Adipose tissue (tissue), 3 donors: Measurements from ENCODE around the gene ZDHHC24. TPM values are rescaled to one million over a fixed set of nuclear protein-coding genes. Genes with fewer than 3 reads are reported as not detected.

ENCODE experiments used
- H3K27ac ChIP-seq: one replicate; pipeline ENCODE4 v1.5.1; 2013; ENCODE audit warnings: low read depth, low read length
- WGBS, 3 donors: extraction: QIAGEN DNeasy Blood & Tissue Kit; methylation state at CpG; one replicate each; pipeline ENCODE4 v1.1.7; 2013; 5-methylcytosine and 5-hydroxymethylcytosine counted together
- polyA plus RNA-seq, 3 donors: library from polyadenylated mRNA; stranded (reverse); fragments of 200-250 nt; gene quantifications; one replicate each; pipeline ENCODE4 v1.2.3, GENCODE V29; 2013
- donor health status: healthy with polysubstance abuse.
- donor health status: Bipolar disorder and iron deficiency.
- donor health status: healthy.

Gene ZDHHC24
- polyA plus RNA-seq, 3 donors: 8.2 to 12.2 (median 10.8) TPM

DNA sequence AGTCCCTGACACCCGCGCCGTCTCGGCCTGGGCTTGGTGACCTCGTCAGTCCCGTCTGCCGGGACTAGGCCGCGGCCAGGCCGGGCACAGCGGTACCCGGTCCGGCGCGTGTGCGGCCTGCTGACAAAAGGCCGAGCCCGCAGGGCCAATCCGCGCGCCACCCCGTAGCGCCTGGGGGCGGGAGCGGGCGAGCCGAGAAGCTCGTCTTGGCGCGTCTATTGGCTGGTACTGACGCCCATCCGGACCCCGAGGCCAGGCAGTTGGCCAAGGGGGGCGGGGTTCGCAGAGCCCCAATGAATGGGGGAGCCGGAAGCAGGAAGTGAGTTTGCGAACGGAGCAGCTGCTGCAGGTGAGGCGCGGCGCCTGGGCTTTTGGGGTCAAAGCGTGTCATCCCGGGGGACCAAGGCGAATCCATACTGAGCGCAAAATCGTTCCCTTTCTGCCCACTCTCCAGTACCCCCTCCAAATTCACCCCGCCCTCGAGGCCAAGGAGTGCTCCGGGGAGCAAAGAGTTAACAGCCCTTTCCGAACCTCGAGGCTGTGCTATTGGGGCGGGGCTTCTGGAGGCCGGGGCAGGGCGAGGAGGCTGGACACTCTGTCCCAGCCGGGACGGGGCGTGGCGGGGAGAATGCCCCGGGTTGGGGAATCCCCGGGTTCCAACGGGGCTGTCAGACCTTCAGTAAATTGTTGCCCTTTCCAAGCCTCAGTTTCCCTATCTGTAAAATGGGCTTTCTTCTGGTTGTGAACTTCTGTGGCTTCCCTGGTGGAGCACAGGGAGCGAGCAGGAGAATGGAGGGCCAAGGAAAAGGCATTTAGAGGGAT is 65.5 kb downstream of the ZDHHC24 start, which contains the start of gene DPP3:
Gene DPP3, plus strand, starts transcription at position 318 of the 822 bp plus-strand sequence. CDS start 1,767 bp downstream, outside the sequence.
- 1% methylated on average over 60 to 62 of the region's 62 CpGs for WGBS, 3 donors
- no peak within 1 kb of the TSS for H3K27ac ChIP-seq

GRCh38 chr11:66479394-66480116 is 66.3 kb downstream of the ZDHHC24 start:
- no peak overlapping the region for H3K27ac ChIP-seq
- 1 to 2% (median 1%) methylated on average over 34 of the region's 34 CpGs for WGBS, 3 donors

DNA sequence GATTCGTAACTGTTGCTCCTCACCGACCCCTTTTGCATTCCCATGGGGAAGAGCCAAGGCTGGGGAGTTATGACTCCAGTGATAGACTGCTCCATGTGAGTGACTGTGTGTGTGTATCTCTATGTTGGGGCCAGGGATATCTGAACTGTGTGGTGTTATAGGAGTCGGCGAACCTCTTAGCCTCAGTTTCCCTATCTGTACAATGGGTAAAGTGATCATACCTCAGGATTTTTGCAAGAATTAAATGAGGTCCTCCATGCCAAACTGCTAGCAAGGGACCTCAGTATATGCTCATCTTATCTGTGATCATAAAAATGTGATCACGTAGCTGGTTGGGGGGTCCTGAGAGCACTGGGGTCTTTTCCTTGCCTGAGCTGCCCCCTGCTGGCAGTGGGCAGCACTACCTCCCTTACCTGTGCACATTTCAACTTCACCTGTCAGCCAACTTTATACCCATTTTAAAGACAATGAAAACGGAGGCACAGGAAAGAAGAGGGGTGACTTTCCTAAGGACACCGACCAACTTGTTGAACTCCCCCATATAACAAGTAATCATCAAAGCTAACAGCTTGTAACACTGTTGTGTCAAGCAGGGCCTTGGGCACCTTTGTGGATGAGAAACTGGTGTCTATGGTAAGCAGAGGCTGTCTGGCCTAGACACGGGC is 67.0 kb downstream of the ZDHHC24 start:
- H3K27ac ChIP-seq: no peak overlapping the region
- 45 to 51% (median 46%) methylated on average over 8 of the region's 8 CpGs for WGBS, 3 donors

GRCh38 chr11:66477263-66478201 is 68.3 kb downstream of the ZDHHC24 start:
- no peak overlapping the region for H3K27ac ChIP-seq
- WGBS, 3 donors: 87 to 90% (median 89%) methylated on average over 11 of the region's 11 CpGs

DNA sequence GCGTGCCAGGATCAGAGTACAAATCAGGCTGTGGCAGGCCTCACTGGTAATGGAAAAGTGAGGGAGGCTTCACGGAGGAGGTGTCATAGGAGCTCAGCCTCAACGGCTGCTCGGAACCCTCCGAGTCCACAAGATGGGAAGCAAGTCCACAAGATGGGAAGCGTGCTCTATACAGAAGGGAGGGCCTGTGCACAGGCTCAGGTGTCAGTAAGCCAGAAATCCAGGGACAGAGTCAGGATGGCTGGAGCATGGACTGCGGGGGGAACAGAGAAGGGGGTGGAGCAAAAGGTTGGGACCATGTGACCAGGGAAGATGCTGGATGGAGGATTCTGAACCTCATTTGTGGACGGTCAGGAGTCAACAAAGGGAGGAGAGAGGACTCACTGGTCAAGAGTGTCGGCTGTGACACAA is 69.0 kb downstream of the ZDHHC24 start:
- WGBS, 3 donors: 64 to 69% (median 69%) methylated on average over 9 of the region's 9 CpGs

GRCh38 chr11:66476173-66476840 is 69.5 kb downstream of the ZDHHC24 start:
- H3K27ac ChIP-seq: no peak overlapping the region
- 79 to 83% (median 81%) methylated on average over 10 of the region's 10 CpGs for WGBS, 3 donors

More for the DNA sequence above, 69.0 kb downstream of the ZDHHC24 start:
- no peak overlapping the region for H3K27ac ChIP-seq

- WGBS, 3 donors: 92 to 95% (median 92%) methylated on average over 29 to 44 of the region's 44 CpGs
Measured at GRCh38 chr11:66475349-66476172, 70.3 kb downstream of the ZDHHC24 start.

DNA sequence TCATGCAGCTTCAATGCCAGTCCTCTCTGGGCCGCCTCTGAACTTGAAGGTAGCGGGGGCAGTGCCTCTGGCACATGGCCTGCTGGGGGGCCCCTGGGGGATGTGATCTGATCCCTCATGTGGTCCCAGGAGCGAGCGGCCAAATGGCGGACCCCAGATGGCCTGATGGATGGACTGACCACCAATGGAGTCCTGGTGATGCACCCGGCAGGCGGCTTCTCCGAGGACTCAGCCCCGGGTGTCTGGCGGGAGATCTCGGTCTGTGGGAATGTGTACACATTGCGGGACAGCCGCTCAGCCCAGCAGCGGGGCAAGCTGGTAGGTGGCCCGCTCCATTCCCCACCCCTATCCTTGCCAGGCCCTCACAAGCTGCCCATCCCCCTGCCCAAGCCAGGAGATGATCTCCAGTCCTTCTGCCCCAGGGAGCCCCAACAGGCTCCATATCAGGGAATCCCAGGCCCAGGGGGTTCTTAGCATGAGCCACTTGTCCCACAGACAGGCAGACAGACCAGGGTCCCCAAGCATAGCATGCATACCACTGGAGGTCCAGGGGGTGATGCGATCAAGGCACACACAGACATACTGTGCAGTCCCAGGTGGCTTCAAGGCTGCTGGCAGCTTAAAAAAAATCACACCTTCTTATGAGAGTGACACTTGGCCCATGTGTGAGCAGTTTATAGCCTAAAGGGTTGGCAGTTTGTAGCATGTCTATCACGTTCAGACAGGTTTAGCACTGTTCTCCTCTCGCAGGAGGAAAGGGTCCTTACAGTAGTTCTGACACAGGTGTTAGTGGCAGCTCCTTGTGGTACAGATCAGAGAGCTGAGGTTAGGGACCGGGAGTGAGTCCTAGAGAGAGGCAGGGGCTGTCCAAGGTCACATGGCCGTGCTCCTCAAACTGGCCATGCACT is 72.0 kb downstream of the ZDHHC24 start:
- H3K27ac ChIP-seq: no peak overlapping the region
- WGBS, 3 donors: 87 to 92% (median 91%) methylated on average over 20 of the region's 20 CpGs

More at GRCh38 chr11:66475349-66476172, 70.3 kb downstream of the ZDHHC24 start:
- H3K27ac ChIP-seq: no peak overlapping the region

DNA sequence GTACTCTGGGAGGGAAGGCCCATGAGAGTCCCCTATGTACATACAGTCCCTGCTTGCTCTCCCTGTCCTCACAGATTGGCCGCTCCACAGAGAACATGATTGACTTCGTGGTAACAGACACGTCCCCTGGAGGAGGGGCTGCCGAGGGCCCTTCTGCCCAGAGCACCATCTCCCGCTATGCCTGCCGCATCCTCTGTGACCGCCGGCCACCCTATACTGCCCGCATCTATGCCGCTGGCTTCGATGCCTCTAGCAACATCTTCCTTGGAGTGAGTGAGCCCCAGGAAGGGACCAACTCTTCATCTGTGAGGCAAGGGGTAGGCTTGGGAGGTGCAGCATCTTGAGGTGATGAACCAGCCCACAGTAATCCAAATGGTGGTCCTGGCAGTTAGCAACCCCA is 72.7 kb downstream of the ZDHHC24 start:
- H3K27ac ChIP-seq: no peak overlapping the region
- 92% methylated on average over 11 of the region's 11 CpGs for WGBS, 3 donors

DNA sequence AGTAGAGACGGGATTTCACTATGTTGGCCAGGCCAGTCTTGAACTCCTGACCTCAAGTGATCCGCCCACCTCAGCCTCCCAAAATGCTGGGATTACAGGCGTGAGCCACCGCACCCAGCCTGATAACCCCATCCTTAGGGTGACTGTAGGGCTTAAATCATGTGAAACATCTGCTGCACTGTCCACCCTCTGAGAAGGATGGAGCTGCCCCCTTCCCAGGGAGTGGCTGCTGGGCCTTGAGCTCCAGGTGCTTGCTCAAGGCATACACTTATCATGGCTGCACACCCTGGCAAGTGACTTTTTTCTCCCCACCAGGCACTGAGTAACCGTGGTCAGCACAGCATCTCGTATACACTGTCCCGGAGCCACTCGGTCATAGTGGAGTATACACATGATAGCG is 73.8 kb downstream of the ZDHHC24 start:
- 89 to 93% (median 92%) methylated on average over 9 of the region's 9 CpGs for WGBS, 3 donors
- no peak overlapping the region for H3K27ac ChIP-seq

DNA sequence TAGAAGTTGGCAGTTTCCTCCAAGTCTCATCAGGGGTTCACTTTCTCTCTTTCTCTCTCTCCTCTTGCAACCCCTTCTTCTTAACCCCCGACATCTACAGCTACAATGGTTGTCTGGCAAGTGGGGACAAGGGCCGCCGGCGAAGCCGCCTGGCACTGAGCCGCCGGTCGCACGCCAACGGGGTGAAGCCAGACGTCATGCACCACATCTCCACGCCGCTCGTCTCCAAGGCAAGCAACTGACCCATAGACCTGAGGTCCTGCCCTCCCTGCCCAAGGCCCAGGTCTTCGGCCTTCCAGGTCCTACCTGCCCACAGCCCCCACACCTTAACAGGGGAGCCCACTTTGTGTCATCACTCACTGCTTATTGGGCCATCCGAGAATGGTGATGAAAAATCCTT is 74.7 kb downstream of the ZDHHC24 start:
- no peak overlapping the region for H3K27ac ChIP-seq
- WGBS, 3 donors: 94 to 97% (median 96%) methylated on average over 16 of the region's 16 CpGs

Other genes with a start within 250 kb of the ZDHHC24 start
- 100 to 1,000 TPM in 1 of 3 donors, 10 to 100 TPM in 2; 22.3 to 327 (median 55.8) TPM for gene CD248, start 229.0 kb downstream of the ZDHHC24 start, polyA plus RNA-seq
- gene RIN1, start 209.6 kb downstream of the ZDHHC24 start, polyA plus RNA-seq: 1 to 10 TPM; 4.8 to 9.0 (median 6.5) TPM
- 10 to 100 TPM; 33.5 to 40.2 (median 36.4) TPM for gene BRMS1, start 200.9 kb downstream of the ZDHHC24 start, polyA plus RNA-seq
- gene B4GAT1, start 198.4 kb downstream of the ZDHHC24 start, polyA plus RNA-seq: 10 to 100 TPM; 12.5 to 19.9 (median 17.9) TPM
- 1 to 10 TPM; 6.7 to 9.4 (median 6.8) TPM for gene SLC29A2, start 174.3 kb downstream of the ZDHHC24 start, polyA plus RNA-seq
- gene NPAS4, start 125.0 kb downstream of the ZDHHC24 start, polyA plus RNA-seq: under 1 TPM in 2 of 3 donors, not detected in 1; 0.06 to 0.07 TPM
- gene MRPL11, start 107.2 kb downstream of the ZDHHC24 start, polyA plus RNA-seq: 10 to 100 TPM; 30.2 to 53.6 (median 42.9) TPM
- gene PELI3, start 79.1 kb downstream of the ZDHHC24 start, polyA plus RNA-seq: 10 to 100 TPM in 1 of 3 donors, 1 to 10 TPM in 2; 3.9 to 10.0 (median 5.8) TPM
- gene DPP3, start 65.6 kb downstream of the ZDHHC24 start, polyA plus RNA-seq: 10 to 100 TPM; 15.1 to 29.0 (median 18.6) TPM
- gene BBS1, start 35.4 kb downstream of the ZDHHC24 start, polyA plus RNA-seq: 10 to 100 TPM; 11.5 to 15.5 (median 12.3) TPM
- under 1 TPM in 2 of 3 donors, not detected in 1; 0.03 to 0.15 TPM for gene ACTN3, start 855 bp upstream of the ZDHHC24 start, polyA plus RNA-seq
- gene CTSF, start 22.6 kb upstream of the ZDHHC24 start, polyA plus RNA-seq: 10 to 100 TPM; 22.4 to 73.7 (median 40.3) TPM
- under 1 TPM in 2 of 3 donors, not detected in 1; 0.04 to 0.17 TPM for gene CCDC87, start 47.0 kb upstream of the ZDHHC24 start, polyA plus RNA-seq
- 10 to 100 TPM; 33.7 to 45.1 (median 41.2) TPM for gene CCS, start 47.1 kb upstream of the ZDHHC24 start, polyA plus RNA-seq
- 10 to 100 TPM; 21.1 to 35.3 (median 33.4) TPM for gene RBM14, start 70.6 kb upstream of the ZDHHC24 start, polyA plus RNA-seq
- gene RBM4, start 92.7 kb upstream of the ZDHHC24 start, polyA plus RNA-seq: 100 to 1,000 TPM in 1 of 3 donors, 10 to 100 TPM in 2; 79.9 to 103 (median 97.5) TPM
- gene RBM4B, start 131.8 kb upstream of the ZDHHC24 start, polyA plus RNA-seq: 10 to 100 TPM in 2 of 3 donors, 1 to 10 TPM in 1; 9.5 to 13.5 (median 10.1) TPM
- 10 to 100 TPM in 1 of 3 donors, 1 to 10 TPM in 1, under 1 TPM in 1; 0.22 to 22.3 (median 1.5) TPM for gene SPTBN2, start 183.2 kb upstream of the ZDHHC24 start, polyA plus RNA-seq